ENCODE data around the gene AXIN1.

DNA sequence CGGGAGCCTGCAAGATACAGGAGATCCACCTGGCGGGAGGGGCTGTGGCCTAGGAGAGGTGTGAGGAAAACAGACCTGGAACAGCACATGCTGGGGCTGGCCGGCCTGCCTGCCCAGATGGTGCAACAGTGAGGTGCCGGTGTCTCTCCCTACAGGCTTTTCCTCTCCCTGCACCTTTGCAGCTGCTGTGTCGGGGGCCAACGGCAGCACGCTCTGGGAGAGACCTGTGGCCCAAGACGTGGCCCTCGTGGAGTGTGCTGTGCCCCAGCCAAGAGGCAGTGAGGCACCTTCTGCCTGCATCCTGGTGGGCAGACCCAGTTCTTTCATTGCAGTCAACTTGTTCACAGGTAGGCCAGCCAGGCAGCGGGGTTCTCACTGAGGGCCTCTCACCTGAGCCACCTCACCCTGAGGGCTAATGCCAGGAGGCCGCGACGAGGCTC, 92.7 kb downstream of the AXIN1 start:
- no peak for TF ChIP-seq FOXP2 (optimal IDR thresholded peaks at IDR 0.05; ENCODE audit: borderline replicate concordance, extremely low read depth, extremely low read length, insufficient read depth)
- TF ChIP-seq POLR2AphosphoS5 (IDR thresholded peaks at IDR 0.05; ENCODE audit: low read depth, low read length) = no peak
- no peak for TF ChIP-seq REST (IDR thresholded peaks at IDR 0.05; ENCODE audit: insufficient read depth in 1 of 2, low read depth in 2 of 2, low read length in 2 of 2)
- no peak for TF ChIP-seq SIN3A (IDR thresholded peaks at IDR 0.05; ENCODE audit: borderline replicate concordance, insufficient read depth, low read length)
- no peak for TF ChIP-seq TAF1 (IDR thresholded peaks at IDR 0.05; ENCODE audit: borderline replicate concordance, insufficient read depth, low read length)

All from PFSK-1 (cell line).